Tibial nerve (tissue), 4 donors: ENCODE data around the gene KIF18A.
"Not testable (repeated sequence)": the region's sequence is repeated elsewhere in the genome, so short reads cannot be mapped to it uniquely, and the experiment has no call there.

Experiments used
- EP300 ChIP-seq, 2 donors: sonication (generic); formaldehyde crosslinking; IDR thresholded peaks; one replicate each; pipeline ENCODE4 v1.6.1; 2017; ENCODE audit warnings: antibody characterized with exemption in 2 of 2, mild to moderate bottlenecking in 1 of 2
- POLR2A ChIP-seq, 2 donors: fragments of 450-650 bp; IDR thresholded peaks; one replicate each; pipeline ENCODE4 v1.6.1; 2017; ENCODE audit warnings: antibody characterized with exemption in 2 of 2, mild to moderate bottlenecking in 2 of 2, moderate library complexity in 2 of 2
- TF ChIP-seq, protein P1 (sequence below), 5 experiments: fragments of 200-600 bp in 3 of 5; fragments of 450-650 bp in 2 of 5; sonication (generic) in 3 of 5; IDR thresholded peaks; one replicate each; pipeline ENCODE4 v1.5.1; 2016 to 2019; ENCODE audit warnings: antibody characterized with exemption in 5 of 5, mild to moderate bottlenecking in 3 of 5, moderate library complexity in 2 of 5

- TF ChIP-seq, protein P1, sequence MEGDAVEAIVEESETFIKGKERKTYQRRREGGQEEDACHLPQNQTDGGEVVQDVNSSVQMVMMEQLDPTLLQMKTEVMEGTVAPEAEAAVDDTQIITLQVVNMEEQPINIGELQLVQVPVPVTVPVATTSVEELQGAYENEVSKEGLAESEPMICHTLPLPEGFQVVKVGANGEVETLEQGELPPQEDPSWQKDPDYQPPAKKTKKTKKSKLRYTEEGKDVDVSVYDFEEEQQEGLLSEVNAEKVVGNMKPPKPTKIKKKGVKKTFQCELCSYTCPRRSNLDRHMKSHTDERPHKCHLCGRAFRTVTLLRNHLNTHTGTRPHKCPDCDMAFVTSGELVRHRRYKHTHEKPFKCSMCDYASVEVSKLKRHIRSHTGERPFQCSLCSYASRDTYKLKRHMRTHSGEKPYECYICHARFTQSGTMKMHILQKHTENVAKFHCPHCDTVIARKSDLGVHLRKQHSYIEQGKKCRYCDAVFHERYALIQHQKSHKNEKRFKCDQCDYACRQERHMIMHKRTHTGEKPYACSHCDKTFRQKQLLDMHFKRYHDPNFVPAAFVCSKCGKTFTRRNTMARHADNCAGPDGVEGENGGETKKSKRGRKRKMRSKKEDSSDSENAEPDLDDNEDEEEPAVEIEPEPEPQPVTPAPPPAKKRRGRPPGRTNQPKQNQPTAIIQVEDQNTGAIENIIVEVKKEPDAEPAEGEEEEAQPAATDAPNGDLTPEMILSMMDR (IDR thresholded peaks at IDR 0.05): not testable (repeated sequence)
- TF ChIP-seq EP300, POLR2A (IDR thresholded peaks at IDR 0.05): not testable (repeated sequence)
These were observed 20.3 kb downstream of the KIF18A start for GRCh38 chr11:28087693-28088092.
